Fibroblast of skin of back (primary cell): ENCODE measurements around the gene PHF2.

Experiments
- DNase-seq: peaks from one replicate; pipeline ENCODE4 v3.0.0-alpha.2; 2013

Gene PHF2

GRCh38 chr9:93682155-93682968 is 106.0 kb downstream of the PHF2 start:
- peak; percentile 40 for DNase-seq

GRCh38 chr9:93683331-93684134 is 107.1 kb downstream of the PHF2 start:
- no peak for DNase-seq

- DNase-seq: no peak
These were observed 107.9 kb downstream of the PHF2 start for GRCh38 chr9:93684161-93684765.

- DNase-seq: no peak
These were observed 108.6 kb downstream of the PHF2 start for GRCh38 chr9:93684806-93685543.

- DNase-seq: no peak
These were observed 109.9 kb downstream of the PHF2 start for GRCh38 chr9:93686127-93686879.

- DNase-seq: no peak
These were observed 110.5 kb downstream of the PHF2 start for GRCh38 chr9:93686880-93687236.

GRCh38 chr9:93690618-93691017 is 114.2 kb downstream of the PHF2 start:
- DNase-seq: no peak

- no peak for DNase-seq
These were observed 116.7 kb downstream of the PHF2 start for GRCh38 chr9:93693129-93693528.

- DNase-seq: no peak
These were observed 121.2 kb downstream of the PHF2 start for GRCh38 chr9:93697352-93698139.

GRCh38 chr9:93698140-93698908 is 121.9 kb downstream of the PHF2 start:
- no peak for DNase-seq

- no peak for DNase-seq
These were observed 123.3 kb downstream of the PHF2 start for GRCh38 chr9:93699650-93700049.

GRCh38 chr9:93701494-93702218 is 125.3 kb downstream of the PHF2 start:
- no peak for DNase-seq

GRCh38 chr9:93702261-93702660 is 125.9 kb downstream of the PHF2 start:
- DNase-seq: no peak

- no peak for DNase-seq
These were observed 132.1 kb downstream of the PHF2 start for GRCh38 chr9:93708289-93708986.

- DNase-seq: no peak
These were observed 132.6 kb downstream of the PHF2 start for GRCh38 chr9:93708987-93709302.

GRCh38 chr9:93709600-93710369 is 133.4 kb downstream of the PHF2 start:
- no peak for DNase-seq

GRCh38 chr9:93710370-93710723 is 134.0 kb downstream of the PHF2 start:
- no peak for DNase-seq

GRCh38 chr9:93711002-93711401 is 134.6 kb downstream of the PHF2 start:
- DNase-seq: no peak

GRCh38 chr9:93712896-93713295 is 136.5 kb downstream of the PHF2 start:
- no peak for DNase-seq
